SJCRH30 (cell line): ENCODE data around the gene STX10. TPM values are rescaled to one million over a fixed set of nuclear protein-coding genes. Genes with fewer than 3 reads are reported as not detected.

ENCODE experiments used
- DNase-seq, 2 experiments: peaks; one replicate each; pipeline ENCODE4 v3.0.0-alpha.2; 2015 to 2020
- H3K27ac ChIP-seq: fragments of 250-450 bp; sonication (Bioruptor Pico); 2 replicates; pipeline ENCODE4 v1.5.1; 2020; ENCODE audit warnings: mild to moderate bottlenecking, moderate library complexity
- H3K27me3 ChIP-seq: fragments of 250-450 bp; sonication (Bioruptor Pico); 2 replicates; pipeline ENCODE4 v1.5.1; 2020; ENCODE audit warnings: mild to moderate bottlenecking, moderate library complexity
- H3K36me3 ChIP-seq: fragments of 250-450 bp; sonication (Bioruptor Pico); 2 replicates; pipeline ENCODE4 v1.5.1; 2020; ENCODE audit warnings: mild to moderate bottlenecking, moderate library complexity
- H3K4me1 ChIP-seq: fragments of 250-450 bp; sonication (Bioruptor Pico); 2 replicates; pipeline ENCODE4 v1.5.1; 2020; ENCODE audit warnings: mild to moderate bottlenecking, moderate library complexity
- H3K4me3 ChIP-seq: fragments of 250-450 bp; sonication (Bioruptor Pico); 2 replicates; pipeline ENCODE4 v1.5.1; 2020; ENCODE audit warnings: mild to moderate bottlenecking, moderate library complexity
- H3K9me3 ChIP-seq: fragments of 250-450 bp; sonication (Bioruptor Pico); replicated peaks from 2 replicates; pipeline ENCODE4 v1.5.1; 2020; ENCODE audit warnings: mild to moderate bottlenecking, moderate library complexity
- total RNA-seq: library from RNA; depleted of rRNA; stranded (reverse); fragments of >200 nt; shearing (Covaris generic); gene quantifications from 2 replicates; pipeline ENCODE4 v1.2.3, GENCODE V29; 2014

Gene STX10
- total RNA-seq, 1 experiment from 2014 or later, result 58.5 TPM

DNA sequence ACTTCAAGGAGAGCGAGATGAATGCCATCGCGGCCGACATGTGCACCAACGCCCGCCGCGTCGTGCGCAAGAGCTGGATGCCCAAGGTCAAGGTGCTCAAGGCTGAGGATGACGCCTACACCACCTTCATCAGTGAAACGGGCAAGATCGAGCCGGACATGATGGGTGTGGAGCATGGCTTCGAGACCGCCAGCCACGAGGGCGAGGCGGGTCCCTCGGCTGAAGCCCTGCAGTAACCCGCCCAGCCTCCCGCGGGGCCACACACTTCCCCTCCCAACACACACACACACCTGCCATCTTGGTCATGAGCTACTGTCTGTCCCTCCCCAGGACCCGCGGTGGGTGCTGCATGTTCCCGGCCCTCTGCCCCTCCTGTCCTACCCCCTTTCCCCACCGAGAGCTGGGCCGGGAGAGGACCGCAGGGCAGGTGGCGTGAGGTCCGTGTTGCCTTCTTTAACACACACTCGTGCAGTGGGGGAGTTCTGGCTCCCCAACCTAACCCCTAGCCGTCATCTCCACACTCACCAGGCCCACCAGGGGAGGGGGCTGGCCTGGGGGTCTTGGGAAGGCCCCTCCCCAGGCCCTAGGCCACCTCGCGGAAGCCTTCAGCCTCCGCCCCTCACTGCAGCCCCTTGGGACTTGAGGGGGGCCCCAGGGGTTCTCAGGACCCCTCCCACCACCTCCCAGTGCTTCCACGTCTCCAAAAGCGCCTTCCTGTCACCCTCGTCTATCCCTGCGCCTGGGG lies 11.8 kb downstream of the STX10 start:
- H3K36me3 ChIP-seq, result peaks cover 48% of the 10 kb centered on the region
- no peak for DNase-seq
- no peak overlapping the region for H3K4me3 ChIP-seq
- no peaks in the 10 kb centered on the region for H3K27me3 ChIP-seq
- H3K27ac ChIP-seq, result no peak overlapping the region
- H3K9me3 ChIP-seq, result no peaks in the 10 kb centered on the region
- peaks cover 6% of the 10 kb centered on the region for H3K4me1 ChIP-seq

- Histone ChIP-seq H3K9me3 (no peaks in the 10 kb centered on the region), H3K36me3 (peaks cover 53% of the 10 kb centered on the region), H3K4me1 (no peaks in the 10 kb centered on the region)
These were observed 12.8 kb downstream of the STX10 start for GRCh38 chr19:13137290-13137794.

GRCh38 chr19:13135068-13136062 lies 14.8 kb downstream of the STX10 start:
- H3K27me3 ChIP-seq, result no peaks in the 10 kb centered on the region
- H3K4me1 ChIP-seq, result no peaks in the 10 kb centered on the region
- H3K4me3 ChIP-seq, result no peak overlapping the region
- no peak for DNase-seq
- H3K27ac ChIP-seq, result no peak overlapping the region
- H3K9me3 ChIP-seq, result no peaks in the 10 kb centered on the region
- peaks cover 57% of the 10 kb centered on the region for H3K36me3 ChIP-seq

More at GRCh38 chr19:13137290-13137794, 12.8 kb downstream of the STX10 start:
- Histone ChIP-seq H3K27ac (no peak overlapping the region), H3K4me3 (no peak overlapping the region), H3K27me3 (no peaks in the 10 kb centered on the region)
- no peak for DNase-seq

DNA sequence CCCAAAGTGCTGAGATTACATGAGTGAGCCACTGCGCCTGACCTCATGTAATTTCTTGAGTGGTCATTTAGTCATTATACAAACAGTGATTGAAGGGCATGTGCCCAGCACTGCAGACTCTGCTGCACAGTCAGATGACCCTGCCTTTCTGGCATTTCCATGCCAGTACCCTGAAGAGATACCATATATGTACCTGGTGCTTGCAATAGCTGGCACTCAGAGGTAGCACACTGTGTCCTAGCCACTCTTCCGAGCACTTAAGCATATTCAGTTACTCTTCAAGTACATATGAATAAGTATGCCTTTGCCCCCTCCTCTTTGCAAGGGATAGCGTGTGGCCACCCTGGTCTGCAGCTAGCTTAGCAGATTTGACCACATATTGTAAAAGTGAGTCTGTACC lies 15.5 kb downstream of the STX10 start:
- no peaks in the 10 kb centered on the region for H3K27me3 ChIP-seq
- no peaks in the 10 kb centered on the region for H3K9me3 ChIP-seq
- no peaks in the 10 kb centered on the region for H3K4me1 ChIP-seq
- no peak overlapping the region for H3K4me3 ChIP-seq
- DNase-seq, result no peak
- peaks cover 64% of the 10 kb centered on the region for H3K36me3 ChIP-seq
- H3K27ac ChIP-seq, result no peak overlapping the region

DNA sequence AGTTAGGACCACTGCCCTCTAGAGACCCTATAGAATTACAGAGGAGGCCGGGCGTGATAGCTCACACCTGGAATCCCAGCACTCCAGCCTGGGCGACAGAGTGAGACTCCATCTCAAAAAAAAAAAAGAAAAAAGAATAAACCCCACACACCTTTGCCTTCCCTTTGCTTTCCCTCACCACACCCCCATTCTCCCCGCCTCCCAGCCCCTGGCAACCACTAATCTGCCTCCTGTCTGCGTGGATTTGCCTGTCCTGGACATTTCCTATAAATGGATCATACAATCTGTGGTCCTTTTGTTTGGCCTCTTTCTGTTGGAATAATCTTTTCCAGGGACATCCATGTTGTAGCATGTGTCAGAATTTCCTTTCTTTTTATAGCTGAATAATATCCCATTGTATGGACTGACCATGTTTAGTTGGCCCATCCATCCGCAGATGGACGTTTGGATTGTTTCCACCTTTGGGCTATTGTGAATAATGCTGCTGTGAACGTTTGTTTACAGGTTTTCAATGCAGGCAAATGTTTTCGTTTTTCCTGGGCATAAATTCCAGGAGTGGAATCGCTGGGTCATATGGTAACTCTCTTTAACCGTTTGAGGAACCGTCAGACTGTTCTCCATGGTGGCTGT lies 16.8 kb downstream of the STX10 start:
- H3K9me3 ChIP-seq, result no peaks in the 10 kb centered on the region
- H3K4me3 ChIP-seq, result no peak overlapping the region
- peaks cover 3% of the 10 kb centered on the region; the same call in 1 of the 2 replicates for H3K4me1 ChIP-seq
- no peak for DNase-seq
- H3K27ac ChIP-seq, result no peak overlapping the region
- H3K36me3 ChIP-seq, result peaks cover 58% of the 10 kb centered on the region
- no peaks in the 10 kb centered on the region for H3K27me3 ChIP-seq

- Histone ChIP-seq H3K9me3 (no peaks in the 10 kb centered on the region), H3K36me3 (peaks cover 51% of the 10 kb centered on the region), H3K4me1 (peaks cover 10% of the 10 kb centered on the region), H3K4me3 (no peak overlapping the region), H3K27me3 (no peaks in the 10 kb centered on the region), H3K27ac (no peak overlapping the region)
- DNase-seq, result no peak
These were observed 17.5 kb downstream of the STX10 start for GRCh38 chr19:13132471-13133180.

DNA sequence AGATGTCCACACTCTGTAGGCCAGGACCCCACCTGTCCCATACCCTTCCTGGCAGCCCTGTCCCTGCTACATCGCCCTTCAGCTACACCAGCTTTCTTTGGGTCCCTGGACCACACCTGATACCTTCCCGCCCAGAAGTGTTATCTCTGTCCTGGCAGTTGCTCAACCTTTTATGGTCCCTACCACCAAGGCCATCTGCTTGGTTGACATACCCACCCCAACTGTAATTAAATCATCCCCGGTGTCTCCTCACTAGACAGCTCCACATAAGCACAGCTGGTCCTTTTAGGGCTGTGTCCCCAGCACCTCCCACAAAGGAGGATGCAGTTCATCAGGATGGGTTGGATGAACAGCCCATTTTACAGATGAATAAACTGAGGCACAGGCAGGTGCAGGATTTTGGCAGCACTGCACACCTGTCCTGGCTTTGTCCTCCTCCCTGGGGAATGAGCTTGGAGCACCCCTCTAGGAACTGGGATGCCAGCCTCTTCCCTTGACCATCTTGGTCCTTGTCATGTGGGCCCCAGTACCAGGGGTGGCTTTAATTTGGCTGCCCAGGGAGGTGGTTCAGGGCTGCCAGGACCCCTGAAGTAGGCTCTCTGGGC lies 19.2 kb downstream of the STX10 start:
- Histone ChIP-seq H3K27me3 (no peaks in the 10 kb centered on the region), H3K4me3 (no peak overlapping the region), H3K36me3 (peaks cover 44% of the 10 kb centered on the region), H3K9me3 (no peaks in the 10 kb centered on the region), H3K4me1 (peaks cover 17% of the 10 kb centered on the region), H3K27ac (no peak overlapping the region)
- no peak for DNase-seq

DNA sequence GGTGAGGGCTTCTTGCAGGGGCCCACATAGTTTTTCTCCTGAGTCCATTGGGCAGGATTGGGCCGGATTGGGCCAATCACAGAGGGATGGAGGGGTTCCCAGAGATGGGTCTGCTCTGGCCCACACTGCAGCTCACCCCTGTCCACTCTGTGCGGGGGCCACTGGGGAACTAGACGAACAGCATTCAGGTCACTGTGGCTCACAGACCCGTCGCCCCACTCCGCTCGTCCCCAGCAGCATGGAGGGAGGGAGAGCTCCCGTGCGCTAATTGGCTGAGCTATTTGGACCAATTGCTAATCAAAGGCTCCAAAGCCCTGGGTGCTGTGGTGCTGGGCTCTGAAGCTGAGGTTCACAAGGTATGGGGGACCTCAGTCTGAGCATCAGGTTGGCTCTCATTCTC lies 20.8 kb downstream of the STX10 start:
- Histone ChIP-seq H3K4me1 (peaks cover 17% of the 10 kb centered on the region), H3K27ac (no peak overlapping the region), H3K9me3 (no peaks in the 10 kb centered on the region), H3K4me3 (no peak overlapping the region), H3K36me3 (peaks cover 41% of the 10 kb centered on the region), H3K27me3 (no peaks in the 10 kb centered on the region)
- no peak for DNase-seq

GRCh38 chr19:13128583-13128982 lies 21.6 kb downstream of the STX10 start:
- H3K36me3 ChIP-seq, result peaks cover 41% of the 10 kb centered on the region
- peaks cover 17% of the 10 kb centered on the region for H3K4me1 ChIP-seq
- no peak for DNase-seq
- no peaks in the 10 kb centered on the region for H3K9me3 ChIP-seq
- peak overlapping the region; percentile 49 for H3K27ac ChIP-seq
- no peak overlapping the region for H3K4me3 ChIP-seq
- no peaks in the 10 kb centered on the region for H3K27me3 ChIP-seq

DNA sequence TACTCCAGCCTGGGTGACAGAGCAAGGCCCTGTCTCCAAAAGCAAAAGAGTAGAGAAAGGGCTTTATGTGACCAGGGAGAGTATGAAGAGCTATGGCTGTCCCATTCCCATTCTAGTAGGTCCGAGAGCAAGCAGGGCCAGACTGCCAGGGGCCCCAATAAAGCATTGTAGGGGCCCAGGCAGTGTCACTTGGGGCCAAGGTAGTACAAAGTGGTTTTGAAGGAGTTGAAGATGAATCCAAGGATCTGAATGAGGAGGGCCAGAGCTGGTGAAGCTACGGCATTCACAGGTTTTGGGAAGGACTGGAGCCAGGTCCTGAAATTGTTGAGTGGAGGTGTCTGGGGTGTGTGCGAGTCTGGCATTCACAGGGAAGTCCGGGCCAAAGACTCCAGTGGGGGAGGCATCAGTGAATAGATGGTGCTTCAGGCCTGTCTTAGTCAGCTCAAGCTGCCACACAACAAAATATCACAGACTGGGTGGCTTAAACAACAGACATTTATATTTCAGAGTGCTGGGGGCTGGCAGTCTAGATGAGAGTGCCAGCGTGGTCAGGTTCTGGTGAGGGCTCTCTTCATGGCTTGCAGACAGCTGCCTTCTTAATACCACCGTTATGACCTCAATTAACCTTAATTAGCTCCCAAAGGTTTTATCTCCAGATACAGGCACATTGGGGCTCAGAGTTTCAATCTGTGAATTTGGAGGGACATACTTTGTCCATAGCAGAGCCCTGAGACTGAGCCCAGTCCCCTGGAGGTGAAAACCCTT lies 22.2 kb downstream of the STX10 start:
- peak; percentile 43 to 57 for DNase-seq

DNA sequence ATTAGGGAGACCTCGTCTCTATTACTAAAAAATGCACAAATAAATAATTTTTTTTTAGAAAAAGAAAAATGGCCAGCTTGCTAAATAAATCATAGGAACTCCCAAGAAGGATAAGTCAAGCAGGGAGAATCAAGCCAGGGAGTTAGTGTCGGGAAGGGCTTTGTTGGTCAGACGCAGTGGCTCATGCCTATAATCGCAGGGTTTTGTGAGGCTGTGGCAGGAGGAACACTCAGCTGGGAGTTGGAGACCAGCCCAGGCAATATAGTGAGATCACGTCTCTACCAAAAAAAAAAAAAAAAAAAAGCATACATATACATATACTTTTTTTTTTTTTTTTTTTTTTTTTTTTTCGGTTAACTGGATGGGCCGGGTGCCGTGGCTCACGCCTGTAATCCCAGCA lies 23.1 kb downstream of the STX10 start:
- Histone ChIP-seq H3K27ac (no peak overlapping the region), H3K4me3 (no peak overlapping the region), H3K36me3 (peaks cover 41% of the 10 kb centered on the region), H3K4me1 (peaks cover 17% of the 10 kb centered on the region), H3K27me3 (no peaks in the 10 kb centered on the region), H3K9me3 (no peaks in the 10 kb centered on the region)
- no peak for DNase-seq

More for the DNA sequence above, 22.2 kb downstream of the STX10 start:
- Histone ChIP-seq H3K4me3 (no peak overlapping the region), H3K4me1 (peaks cover 17% of the 10 kb centered on the region), H3K9me3 (no peaks in the 10 kb centered on the region), H3K27ac (peak overlapping the region; percentile 49), H3K27me3 (no peaks in the 10 kb centered on the region), H3K36me3 (peaks cover 42% of the 10 kb centered on the region)

- Histone ChIP-seq H3K27me3 (no peaks in the 10 kb centered on the region), H3K27ac (no peak overlapping the region), H3K4me3 (no peak overlapping the region), H3K36me3 (peaks cover 38% of the 10 kb centered on the region), H3K4me1 (peaks cover 13% of the 10 kb centered on the region), H3K9me3 (no peaks in the 10 kb centered on the region)
- no peak for DNase-seq
These were observed 26.9 kb downstream of the STX10 start for GRCh38 chr19:13122980-13123957.
